Spleen (tissue), 11 donors: Measurements from ENCODE around the gene CORIN. TPM values are rescaled to one million over a fixed set of nuclear protein-coding genes. Genes with fewer than 3 reads are reported as not detected.

Experiments used
- DNase-seq: peaks from one replicate; pipeline ENCODE4 v3.0.0-alpha.2; 2020
- H3K27ac ChIP-seq, 8 donors: fragments of 200-600 bp; sonication (generic) in 7 of 8; 1 replicate in 4 of 8; 2 replicates in 4 of 8; pipeline versions ENCODE4 v1.5.0 to v1.8.0; 2016 to 2021; ENCODE audit warnings: inconsistent platforms in 4 of 8, mild to moderate bottlenecking in 4 of 8, moderate library complexity in 1 of 8
- H3K27me3 ChIP-seq, 7 donors: fragments of 200-600 bp; sonication (generic) in 6 of 7; replicated peaks in 1 of 7; 1 replicate in 4 of 7; 2 replicates in 3 of 7; pipeline versions ENCODE4 v1.5.0 to v1.8.0; 2016 to 2021; ENCODE audit warnings: inconsistent platforms in 3 of 7, mild to moderate bottlenecking in 1 of 7
- H3K36me3 ChIP-seq, 6 donors: fragments of 200-600 bp; sonication (generic) in 5 of 6; 1 replicate in 4 of 6; 2 replicates in 2 of 6; pipeline versions ENCODE4 v1.5.0 to v1.8.0; 2016 to 2021; ENCODE audit warnings: inconsistent platforms in 2 of 6
- H3K4me1 ChIP-seq, 6 donors: fragments of 200-600 bp; sonication (generic) in 5 of 6; 1 replicate in 3 of 6; 2 replicates in 3 of 6; pipeline versions ENCODE4 v1.5.0 to v1.8.0; 2016 to 2021; ENCODE audit warnings: inconsistent platforms in 3 of 6
- H3K4me3 ChIP-seq, 8 donors: fragments of 200-600 bp; sonication (generic) in 7 of 8; 1 replicate in 4 of 8; 2 replicates in 4 of 8; pipeline versions ENCODE4 v1.5.0 to v1.8.0; 2016 to 2021; ENCODE audit warnings: inconsistent platforms in 4 of 8, mild to moderate bottlenecking in 4 of 8, moderate library complexity in 2 of 8
- H3K9me3 ChIP-seq, 8 donors: fragments of 200-600 bp; sonication (generic) in 7 of 8; 1 replicate in 4 of 8; 2 replicates in 4 of 8; pipeline versions ENCODE4 v1.5.0 to v1.8.0; 2016 to 2021; ENCODE audit warnings: inconsistent platforms in 4 of 8
- CTCF ChIP-seq, 11 experiments: fragments of 200-600 bp in 7 of 11; fragments of 450-650 bp in 4 of 11; sonication (generic) in 4 of 11; IDR thresholded peaks in 8 of 11; conservative IDR thresholded peaks in 3 of 11; 1 replicate in 7 of 11; 2 replicates in 4 of 11; pipeline versions ENCODE4 v1.4.0 to v1.8.0; 2016 to 2021; ENCODE audit warnings: antibody characterized with exemption in 11 of 11, inconsistent platforms in 4 of 11, mild to moderate bottlenecking in 1 of 11
- POLR2A ChIP-seq, 3 donors: fragments of 450-650 bp; IDR thresholded peaks; one replicate each; pipeline ENCODE4 v1.5.1; 2017; ENCODE audit warnings: antibody characterized with exemption in 3 of 3, mild to moderate bottlenecking in 1 of 3
- POLR2AphosphoS5 ChIP-seq, 3 donors: sonication (generic); formaldehyde crosslinking; IDR thresholded peaks; one replicate each; pipeline ENCODE4 v1.5.1; 2017; ENCODE audit warnings: antibody characterized with exemption in 3 of 3
- WGBS, 5 donors: extraction: QIAGEN DNeasy Blood & Tissue Kit in 3 of 5; methylation state at CpG; one replicate each; pipeline versions ENCODE4 v1.1.5 to v1.1.7; 2013 to 2018; 5-methylcytosine and 5-hydroxymethylcytosine counted together
- intact Hi-C: fragments of 100-400 bp; cut with DNase I; formaldehyde crosslinking; loops from one replicate; pipeline ENCODE4 v1.15.0; 2023; ENCODE audit warnings: low total_unique reads
- polyA plus RNA-seq, 3 donors: library from polyadenylated mRNA; stranded (reverse); fragments of 200-250 nt; gene quantifications; one replicate each; pipeline ENCODE4 v1.2.1, GENCODE V29; 2013
- total RNA-seq, 7 donors: library from RNA; depleted of rRNA in 3 of 7; stranded (reverse); fragments of >200 nt in 3 of 7; fragmentation: NEBNext Ultra II Directional in 4 of 7; extraction: Animal tissue kit (Norgen Biotek cat#: 25700) in 4 of 7; gene quantifications; one replicate each; pipeline versions ENCODE4 v1.1.0 to v1.2.1, GENCODE V29; 2016 to 2021
- donor health status: healthy with polysubstance abuse.
- donor health status: DM: no; HTN: no; CAD: no; lungs with moderate emphysema.
- donor health status: DM: no; HTN: no; CAD: no.
- donor health status: Bipolar disorder and iron deficiency.
- donor health status: healthy.
- donor health status: DM: no; HTN: no; CAD: no.
- donor health status: DM: yes; HTN: yes; CAD: no.

CORIN gene
- total and polyA plus RNA-seq, 10 donors: 0.23 to 12.3 (median 0.85) TPM

GRCh38 chr4:47746122-47746521, 91.7 kb downstream of the CORIN start:
- TF ChIP-seq POLR2AphosphoS5 (IDR thresholded peaks at IDR 0.05) (no peak), POLR2A (IDR thresholded peaks at IDR 0.05) (no peak), CTCF (IDR thresholded peaks at IDR 0.05 in 8 of 11, conservative IDR thresholded peaks at IDR 0.05 in 3 of 11) (no peak)
- H3K9me3 ChIP-seq: peaks cover 0 to 13% (median 10%) of the 10 kb centered on the region in 8 donors
- no peaks in the 10 kb centered on the region for H3K27me3 ChIP-seq
- H3K36me3 ChIP-seq: no peaks in the 10 kb centered on the region
- 75 to 95% (median 87%) methylated on average over 4 of the region's 4 CpGs for WGBS, 5 donors
- DNase-seq: no peak
- no peak overlapping the region for H3K4me3 ChIP-seq
- H3K4me1 ChIP-seq: no peaks in the 10 kb centered on the region
- intact Hi-C loops: no loop called here
- H3K27ac ChIP-seq: no peak overlapping the region

- H3K9me3 ChIP-seq: peaks cover 0 to 22% (median 16%) of the 10 kb centered on the region in 8 donors
- WGBS, 5 donors: 66 to 79% (median 74%) methylated on average over 2 of the region's 2 CpGs
- TF ChIP-seq CTCF (IDR thresholded peaks at IDR 0.05 in 8 of 11, conservative IDR thresholded peaks at IDR 0.05 in 3 of 11): no peak
- TF ChIP-seq POLR2AphosphoS5 (IDR thresholded peaks at IDR 0.05): no peak
- TF ChIP-seq POLR2A (IDR thresholded peaks at IDR 0.05): no peak
- DNase-seq: no peak
- no peaks in the 10 kb centered on the region for H3K27me3 ChIP-seq
- intact Hi-C loops: no loop called here
- H3K4me1 ChIP-seq: no peaks in the 10 kb centered on the region
- no peaks in the 10 kb centered on the region for H3K36me3 ChIP-seq
- no peak overlapping the region for H3K4me3 ChIP-seq
- H3K27ac ChIP-seq: no peak overlapping the region
Observed at GRCh38 chr4:47744843-47745382, 93.0 kb downstream of the CORIN start.

DNA sequence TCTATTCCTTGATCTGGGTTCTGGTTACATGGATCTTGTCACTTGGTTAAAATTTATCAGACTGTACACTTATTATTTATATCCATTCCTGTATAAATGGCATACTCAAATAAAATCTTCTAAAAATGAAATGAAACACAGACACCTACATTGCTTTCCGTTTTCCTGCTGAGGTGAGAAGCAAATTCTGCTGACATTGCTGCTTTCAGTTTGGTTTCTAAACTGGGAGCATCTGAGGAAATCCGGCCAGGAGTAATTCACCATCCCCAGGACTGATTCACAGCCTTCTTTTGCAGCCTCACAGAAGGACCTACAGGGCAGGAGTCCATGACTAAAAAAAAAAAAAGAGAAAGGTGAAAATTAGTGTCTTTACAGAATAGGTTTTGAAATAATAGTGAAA, 93.6 kb downstream of the CORIN start:
- intact Hi-C loops: no loop called here
- 62 to 77% (median 67%) methylated on average over 2 of the region's 2 CpGs for WGBS, 5 donors
- Histone ChIP-seq H3K36me3 (no peaks in the 10 kb centered on the region), H3K9me3 (peaks cover 0 to 29% (median 23%) of the 10 kb centered on the region in 8 donors), H3K4me3 (no peak overlapping the region), H3K4me1 (no peaks in the 10 kb centered on the region), H3K27ac (no peak overlapping the region), H3K27me3 (no peaks in the 10 kb centered on the region)
- DNase-seq: no peak
- no peak for TF ChIP-seq POLR2AphosphoS5 (IDR thresholded peaks at IDR 0.05)
- no peak for TF ChIP-seq POLR2A (IDR thresholded peaks at IDR 0.05)
- TF ChIP-seq CTCF (IDR thresholded peaks at IDR 0.05 in 8 of 11, conservative IDR thresholded peaks at IDR 0.05 in 3 of 11): no peak

- H3K4me1 ChIP-seq: no peaks in the 10 kb centered on the region
- TF ChIP-seq CTCF (IDR thresholded peaks at IDR 0.05 in 8 of 11, conservative IDR thresholded peaks at IDR 0.05 in 3 of 11): no peak
- no peak for TF ChIP-seq POLR2AphosphoS5 (IDR thresholded peaks at IDR 0.05)
- no peak for TF ChIP-seq POLR2A (IDR thresholded peaks at IDR 0.05)
- H3K27me3 ChIP-seq: no peaks in the 10 kb centered on the region
- H3K9me3 ChIP-seq: peaks cover 0 to 42% (median 33%) of the 10 kb centered on the region in 8 donors
- no peak overlapping the region for H3K27ac ChIP-seq
- DNase-seq: no peak
- H3K36me3 ChIP-seq: no peaks in the 10 kb centered on the region
- H3K4me3 ChIP-seq: no peak overlapping the region
- intact Hi-C loops: no loop called here
Observed at GRCh38 chr4:47741200-47741599, 96.7 kb downstream of the CORIN start.
